IPS DF 6.9 (cell line): ENCODE data around the gene TEKTIP1.

ENCODE experiments used
- DNase-seq: peaks from one replicate; pipeline ENCODE4 v3.0.0-alpha.2; 2013; ENCODE audit warnings: low read depth, low spot score
- H3K27ac ChIP-seq: one replicate; pipeline ENCODE4 v1.5.1; 2013; ENCODE audit warnings: low read length, control low read depth
- H3K27me3 ChIP-seq: 2 replicates; pipeline ENCODE4 v1.6.1; 2013; ENCODE audit warnings: mild to moderate bottlenecking, low read length; ENCODE audit not compliant: control insufficient read depth, insufficient read depth
- H3K36me3 ChIP-seq: 2 replicates; pipeline ENCODE4 v1.6.1; 2013; ENCODE audit warnings: low read length; ENCODE audit not compliant: control insufficient read depth, insufficient read depth
- H3K4me1 ChIP-seq: 2 replicates; pipeline ENCODE4 v1.6.1; 2013; ENCODE audit warnings: low read length; ENCODE audit not compliant: control insufficient read depth, insufficient read depth
- H3K4me3 ChIP-seq: 2 replicates; pipeline ENCODE4 v1.5.1; 2013; ENCODE audit warnings: mild to moderate bottlenecking, low read length
- H3K9me3 ChIP-seq: 2 replicates; pipeline ENCODE4 v1.6.1; 2013; ENCODE audit warnings: low read length, inconsistent platforms; ENCODE audit not compliant: control insufficient read depth, insufficient read depth
- WGBS: extraction: QIAGEN DNeasy Blood & Tissue Kit; methylation state at CpG from one replicate; pipeline ENCODE4 v1.1.7; 2013; ENCODE audit warnings: mixed read lengths, missing lambda C conversion rate; ENCODE audit not compliant: insufficient read length, insufficient coverage; 5-methylcytosine and 5-hydroxymethylcytosine counted together

Gene TEKTIP1

DNA sequence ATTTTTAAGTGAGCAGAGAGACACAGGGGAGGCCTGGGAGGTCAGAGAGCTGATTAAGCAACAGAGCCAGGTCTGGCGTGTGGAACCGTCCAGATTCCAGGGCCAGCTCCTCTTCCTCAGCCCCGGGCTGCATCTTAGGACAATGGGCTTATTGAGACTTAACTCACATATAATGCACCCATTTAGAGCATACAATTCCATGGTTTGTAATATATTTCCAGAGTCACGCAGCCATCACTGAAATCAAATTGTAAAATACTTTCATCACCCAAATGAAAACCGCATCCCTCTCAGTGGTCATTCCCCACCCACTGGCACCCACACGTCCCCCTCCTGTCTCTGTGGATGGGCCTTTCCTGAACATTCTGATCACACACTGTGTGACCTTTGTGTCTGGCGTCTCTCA is 31.6 kb downstream of the TEKTIP1 start:
- Histone ChIP-seq H3K4me3 (no peak overlapping the region), H3K4me1 (peaks cover 4% of the 10 kb centered on the region), H3K36me3 (no peaks in the 10 kb centered on the region), H3K27me3 (no peaks in the 10 kb centered on the region), H3K27ac (no peak overlapping the region), H3K9me3 (no peaks in the 10 kb centered on the region)
- no peak for DNase-seq
- WGBS, result no CpG with 5 or more reads among the region's 7 CpGs

GRCh38 chr19:3572132-3572854 is 33.3 kb downstream of the TEKTIP1 start:
- H3K4me1 ChIP-seq, result peaks cover 8% of the 10 kb centered on the region
- DNase-seq, result peak; percentile 92
- H3K27ac ChIP-seq, result no peak overlapping the region

DNA sequence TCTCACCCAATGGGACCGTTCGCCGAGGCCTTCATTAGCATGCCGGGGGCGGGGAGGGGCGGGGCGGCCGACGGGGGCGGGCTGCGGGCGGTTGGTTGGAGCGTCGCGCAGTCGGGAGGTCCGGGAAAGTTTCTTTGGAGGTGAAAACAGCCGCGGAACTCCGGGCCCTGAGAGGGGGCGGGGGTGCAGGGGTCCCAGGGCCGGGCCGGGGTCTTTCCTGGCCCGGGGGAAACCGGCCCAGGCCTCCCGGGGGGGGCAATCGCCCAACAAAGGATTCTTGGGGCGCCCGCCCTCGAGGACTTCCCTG is 33.8 kb downstream of the TEKTIP1 start, which contains the start of gene HMG20B:
Gene HMG20B, plus strand, starts transcription at position 90 of the 307 bp plus-strand sequence. CDS start 366 bp downstream, outside the sequence.
- Histone ChIP-seq H3K36me3 (no peaks in the 10 kb centered on the region), H3K27ac (no peak within 1 kb of the TSS), H3K9me3 (no peaks in the 10 kb centered on the region), H3K4me3 (peak within 1 kb of the TSS; percentile 95), H3K27me3 (no peaks in the 10 kb centered on the region), H3K4me1 (peaks cover 8% of the 10 kb centered on the region)
- no CpG with 5 or more reads among the region's 30 CpGs for WGBS
- DNase-seq, result no peak

More at GRCh38 chr19:3572132-3572854, 33.3 kb downstream of the TEKTIP1 start:
- Histone ChIP-seq H3K36me3 (no peaks in the 10 kb centered on the region), H3K27me3 (no peaks in the 10 kb centered on the region), H3K4me3 (no peak overlapping the region), H3K9me3 (no peaks in the 10 kb centered on the region)
- no CpG with 5 or more reads among the region's 48 CpGs for WGBS

DNA sequence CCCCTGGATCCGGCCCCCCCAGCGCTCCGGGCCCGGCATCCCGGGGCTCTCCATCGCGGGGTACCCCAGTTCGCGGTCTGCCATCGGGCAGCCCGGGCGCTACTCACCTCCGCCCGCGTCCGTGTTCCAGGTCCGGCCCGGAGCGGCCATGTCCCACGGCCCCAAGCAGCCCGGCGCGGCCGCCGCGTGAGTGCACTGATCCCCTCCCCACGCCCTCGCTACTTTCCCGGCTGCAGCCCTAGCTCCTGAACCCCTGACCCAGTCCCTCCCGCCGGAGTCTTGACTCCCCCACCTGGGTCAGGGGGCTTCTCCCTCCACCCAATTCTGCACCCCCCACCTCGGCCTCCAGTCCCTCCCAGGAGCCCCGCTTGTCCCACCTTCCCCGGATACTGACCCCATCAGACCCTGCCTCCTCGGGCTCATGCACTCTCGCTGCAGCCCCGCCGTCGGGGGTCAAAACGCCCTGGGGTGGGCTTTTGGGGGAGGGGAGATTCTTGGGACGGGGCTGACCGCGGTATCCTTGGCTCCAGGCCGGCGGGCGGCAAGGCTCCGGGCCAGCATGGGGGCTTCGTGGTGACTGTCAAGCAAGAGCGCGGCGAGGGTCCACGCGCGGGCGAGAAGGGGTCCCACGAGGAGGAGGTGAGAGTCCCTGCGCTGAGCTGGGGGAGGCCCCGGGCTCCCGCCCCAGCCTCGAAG is 34.3 kb downstream of the TEKTIP1 start:
- DNase-seq, result no peak
- Histone ChIP-seq H3K36me3 (no peaks in the 10 kb centered on the region), H3K4me3 (peak overlapping the region; percentile 95), H3K9me3 (no peaks in the 10 kb centered on the region), H3K27me3 (no peaks in the 10 kb centered on the region), H3K27ac (no peak overlapping the region), H3K4me1 (peaks cover 8% of the 10 kb centered on the region)
- WGBS, result no CpG with 5 or more reads among the region's 60 CpGs

- H3K36me3 ChIP-seq, result no peaks in the 10 kb centered on the region
- H3K9me3 ChIP-seq, result no peaks in the 10 kb centered on the region
Measured at GRCh38 chr19:3573858-3574637, 35.1 kb downstream of the TEKTIP1 start.

GRCh38 chr19:3575260-3575741 is 36.3 kb downstream of the TEKTIP1 start:
- Histone ChIP-seq H3K4me1 (peaks cover 8% of the 10 kb centered on the region), H3K36me3 (no peaks in the 10 kb centered on the region), H3K9me3 (no peaks in the 10 kb centered on the region), H3K27me3 (no peaks in the 10 kb centered on the region), H3K4me3 (no peak overlapping the region), H3K27ac (no peak overlapping the region)
- no peak for DNase-seq
- no CpG with 5 or more reads among the region's 19 CpGs for WGBS

More at GRCh38 chr19:3573858-3574637, 35.1 kb downstream of the TEKTIP1 start:
- WGBS, result no CpG with 5 or more reads among the region's 55 CpGs
- no peak overlapping the region for H3K27ac ChIP-seq
- H3K4me1 ChIP-seq, result peaks cover 8% of the 10 kb centered on the region
- peak; percentile 94 for DNase-seq
- H3K27me3 ChIP-seq, result no peaks in the 10 kb centered on the region
- H3K4me3 ChIP-seq, result peak overlapping the region; percentile 95; the same call in 1 of the 2 replicates

GRCh38 chr19:3575949-3576673 is 37.1 kb downstream of the TEKTIP1 start:
- Histone ChIP-seq H3K4me1 (peaks cover 8% of the 10 kb centered on the region), H3K27ac (no peak overlapping the region), H3K36me3 (no peaks in the 10 kb centered on the region), H3K9me3 (no peaks in the 10 kb centered on the region), H3K27me3 (no peaks in the 10 kb centered on the region), H3K4me3 (peak overlapping the region; percentile 36; the same call in 1 of the 2 replicates)
- no CpG with 5 or more reads among the region's 29 CpGs for WGBS
- no peak for DNase-seq

- DNase-seq, result no peak
- peak overlapping the region; percentile 58; the same call in 1 of the 2 replicates for H3K4me3 ChIP-seq
Measured at GRCh38 chr19:3576696-3577443, 37.9 kb downstream of the TEKTIP1 start.

GRCh38 chr19:3577723-3578344 is 38.9 kb downstream of the TEKTIP1 start:
- H3K4me3 ChIP-seq, result peak overlapping the region; percentile 58; the same call in 1 of the 2 replicates
- peaks cover 6% of the 10 kb centered on the region for H3K4me1 ChIP-seq
- no peaks in the 10 kb centered on the region for H3K27me3 ChIP-seq
- H3K27ac ChIP-seq, result no peak overlapping the region
- WGBS, result no CpG with 5 or more reads among the region's 60 CpGs
- no peak for DNase-seq
- H3K36me3 ChIP-seq, result no peaks in the 10 kb centered on the region
- H3K9me3 ChIP-seq, result no peaks in the 10 kb centered on the region

More at GRCh38 chr19:3576696-3577443, 37.9 kb downstream of the TEKTIP1 start:
- Histone ChIP-seq H3K27ac (no peak overlapping the region), H3K4me1 (peaks cover 8% of the 10 kb centered on the region), H3K36me3 (no peaks in the 10 kb centered on the region), H3K27me3 (no peaks in the 10 kb centered on the region), H3K9me3 (no peaks in the 10 kb centered on the region)
- no CpG with 5 or more reads among the region's 78 CpGs for WGBS
